Caco-2 (cell line): ENCODE measurements around the gene COMMD10. TPM values are rescaled to one million over a fixed set of nuclear protein-coding genes. Genes with fewer than 3 reads are reported as not detected.

Experiments used
- BruUV-seq: library from RNA; stranded (reverse); fragments of 400-500 nt; replicated peaks from 2 replicates; lab custom pipeline; 2021; lab: Mats Ljungman, UMichigan
- CTCF ChIA-PET: fragments of 300-600 bp; sonication (Branson Sonifier 250); formaldehyde crosslinking; loops from one replicate; lab custom pipeline; 2022; ENCODE audit warnings: antibody characterized with exemption; lab: Charles Lee
- POLR2A ChIA-PET: fragments of 300-600 bp; sonication (Branson Sonifier 250); formaldehyde crosslinking; loops from one replicate; lab custom pipeline; 2022; ENCODE audit warnings: antibody characterized with exemption; lab: Charles Lee
- DNase-seq, 2 experiments: peaks; one replicate each; pipeline versions ENCODE4 v3.0.0 to v3.0.0-alpha.2; 2020 to 2022
- H3K27me3 ChIP-seq: replicated peaks from 2 replicates; pipeline ENCODE4 v1.6.0; 2011; ENCODE audit warnings: low read length; ENCODE audit not compliant: control insufficient read depth, insufficient read depth
- H3K36me3 ChIP-seq: 2 replicates; pipeline ENCODE4 v1.5.1; 2011; ENCODE audit warnings: low read length; ENCODE audit not compliant: control insufficient read depth, insufficient read depth
- H3K4me1 ChIP-seq: fragments of 250-450 bp; sonication (Bioruptor Pico); 2 replicates; pipeline ENCODE4 v1.5.1; 2020; ENCODE audit warnings: mild to moderate bottlenecking
- H3K4me3 ChIP-seq: 2 replicates; pipeline ENCODE4 v1.5.1; 2011; ENCODE audit warnings: low read depth, mild to moderate bottlenecking, control low read depth, low read length
- H3K9me3 ChIP-seq: fragments of 250-450 bp; sonication (Bioruptor Pico); 2 replicates; pipeline ENCODE4 v1.5.1; 2020; ENCODE audit warnings: mild to moderate bottlenecking, moderate library complexity
- H3K27ac Mint-ChIP-seq: one replicate; pipeline ENCODE4 v1.8.0; 2022; ENCODE audit warnings: mixed read lengths; ENCODE audit not compliant: unreplicated experiment
- H3K27me3 Mint-ChIP-seq: one replicate; pipeline ENCODE4 v1.8.0; 2022; ENCODE audit warnings: mixed read lengths; ENCODE audit not compliant: insufficient read depth, unreplicated experiment
- H3K36me3 Mint-ChIP-seq: one replicate; pipeline ENCODE4 v1.8.0; 2022; ENCODE audit warnings: mild to moderate bottlenecking, mixed read lengths; ENCODE audit not compliant: insufficient read depth, unreplicated experiment
- H3K4me1 Mint-ChIP-seq: one replicate; pipeline ENCODE4 v1.8.0; 2022; ENCODE audit warnings: low read depth, mixed read lengths; ENCODE audit not compliant: unreplicated experiment
- H3K4me3 Mint-ChIP-seq: one replicate; pipeline ENCODE4 v1.8.0; 2022; ENCODE audit warnings: mild to moderate bottlenecking, moderate library complexity, mixed read lengths; ENCODE audit not compliant: unreplicated experiment
- H3K9me3 Mint-ChIP-seq: one replicate; pipeline ENCODE4 v1.8.0; 2022; ENCODE audit warnings: mixed read lengths; ENCODE audit not compliant: unreplicated experiment
- intact Hi-C: fragments of 100-400 bp; cut with micrococcal nuclease; formaldehyde crosslinking; loops from one replicate; pipeline ENCODE4 v1.10.0; 2022; ENCODE audit not compliant: unreplicated experiment
- total RNA-seq: library from RNA; stranded (reverse); gene quantifications from 2 replicates; pipeline ENCODE4 v1.2.3, GENCODE V29; 2022
- TF ChIP-seq, protein P1 (sequence below), 2 experiments: fragments of 200-600 bp in 1 of 2; IDR thresholded peaks; 1 replicate in 1 of 2; 2 replicates in 1 of 2; pipeline versions ENCODE4 v1.5.1 to v1.8.0; 2011 to 2022; ENCODE audit warnings: antibody characterized with exemption in 1 of 2, control low read depth in 1 of 2, inconsistent platforms in 1 of 2, low read depth in 1 of 2, low read length in 1 of 2, mild to moderate bottlenecking in 1 of 2, moderate library complexity in 1 of 2; ENCODE audit not compliant: insufficient read depth in 1 of 2, severe bottlenecking in 1 of 2, unreplicated experiment in 1 of 2

COMMD10 gene
- total RNA-seq, 1 experiment from 2014 or later, result 26.4 TPM

DNA sequence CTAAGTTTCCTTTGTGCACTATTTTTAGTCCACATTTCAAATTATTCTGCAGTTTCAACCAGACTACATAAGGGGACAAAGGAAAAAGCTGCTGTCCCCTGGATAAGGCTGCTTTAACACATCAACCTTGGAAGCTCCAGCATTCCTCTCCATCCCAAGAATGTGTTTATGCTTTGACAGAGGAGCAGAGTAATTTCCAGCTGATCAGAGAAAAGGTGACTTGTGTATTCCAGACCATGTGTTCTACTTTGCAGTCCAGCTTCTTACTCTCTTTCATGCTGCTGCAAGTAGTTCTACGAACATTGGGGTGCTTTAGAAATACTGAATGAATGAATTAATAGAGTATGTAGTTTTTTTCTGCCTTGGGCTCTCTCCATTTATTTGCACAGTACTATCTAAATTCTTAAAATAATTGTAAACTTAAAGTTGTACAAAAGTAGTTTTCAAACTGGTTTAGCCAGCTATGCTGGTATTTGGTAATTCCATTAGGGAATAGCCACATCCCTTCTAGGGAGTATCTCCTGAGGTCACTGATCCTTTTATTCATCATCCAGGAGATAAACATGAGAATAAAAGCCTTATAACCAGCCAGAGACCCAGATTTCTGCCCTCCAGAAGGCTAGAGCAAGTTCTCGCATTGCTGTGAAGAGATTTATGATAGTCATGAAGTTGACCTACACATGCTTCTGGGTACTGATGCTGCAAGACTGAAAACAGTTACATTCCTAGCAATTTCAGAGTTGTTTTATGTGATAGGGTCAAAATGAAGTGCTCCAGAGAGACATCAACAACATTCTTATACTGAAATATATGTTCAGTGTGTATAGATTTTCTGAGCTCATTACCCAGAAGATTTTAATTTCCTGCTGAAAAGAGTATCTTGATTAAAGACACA is 215.2 kb downstream of the COMMD10 start:
- Histone ChIP-seq H3K36me3 (no peaks in the 10 kb centered on the region), H3K4me1 (peaks cover 10% of the 10 kb centered on the region), H3K27me3 (no peaks in the 10 kb centered on the region), H3K4me3 (no peak overlapping the region), H3K9me3 (no peaks in the 10 kb centered on the region)
- Mint-ChIP-seq H3K27ac (no peak overlapping the region), H3K27me3 (no peaks in the 10 kb centered on the region), H3K9me3 (no peaks in the 10 kb centered on the region), H3K4me3 (no peak overlapping the region), H3K36me3 (peaks cover 6% of the 10 kb centered on the region), H3K4me1 (peaks cover 6% of the 10 kb centered on the region)
- CTCF ChIA-PET, result no interaction called here
- intact Hi-C loops, result loop anchor here (5.0 kb wide), 1 partner anchor 163 kb away; no protein-coding TSS in a partner anchor
- POLR2A ChIA-PET, result no interaction called here
- no TSS peak for BruUV-seq
- DNase-seq, result no peak
- TF ChIP-seq, protein P1, sequence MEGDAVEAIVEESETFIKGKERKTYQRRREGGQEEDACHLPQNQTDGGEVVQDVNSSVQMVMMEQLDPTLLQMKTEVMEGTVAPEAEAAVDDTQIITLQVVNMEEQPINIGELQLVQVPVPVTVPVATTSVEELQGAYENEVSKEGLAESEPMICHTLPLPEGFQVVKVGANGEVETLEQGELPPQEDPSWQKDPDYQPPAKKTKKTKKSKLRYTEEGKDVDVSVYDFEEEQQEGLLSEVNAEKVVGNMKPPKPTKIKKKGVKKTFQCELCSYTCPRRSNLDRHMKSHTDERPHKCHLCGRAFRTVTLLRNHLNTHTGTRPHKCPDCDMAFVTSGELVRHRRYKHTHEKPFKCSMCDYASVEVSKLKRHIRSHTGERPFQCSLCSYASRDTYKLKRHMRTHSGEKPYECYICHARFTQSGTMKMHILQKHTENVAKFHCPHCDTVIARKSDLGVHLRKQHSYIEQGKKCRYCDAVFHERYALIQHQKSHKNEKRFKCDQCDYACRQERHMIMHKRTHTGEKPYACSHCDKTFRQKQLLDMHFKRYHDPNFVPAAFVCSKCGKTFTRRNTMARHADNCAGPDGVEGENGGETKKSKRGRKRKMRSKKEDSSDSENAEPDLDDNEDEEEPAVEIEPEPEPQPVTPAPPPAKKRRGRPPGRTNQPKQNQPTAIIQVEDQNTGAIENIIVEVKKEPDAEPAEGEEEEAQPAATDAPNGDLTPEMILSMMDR (IDR thresholded peaks at IDR 0.05; ENCODE audit: insufficient read depth in 1 of 2, low read depth in 1 of 2, low read length in 1 of 2, severe bottlenecking in 1 of 2, unreplicated experiment in 1 of 2), result no peak

DNA sequence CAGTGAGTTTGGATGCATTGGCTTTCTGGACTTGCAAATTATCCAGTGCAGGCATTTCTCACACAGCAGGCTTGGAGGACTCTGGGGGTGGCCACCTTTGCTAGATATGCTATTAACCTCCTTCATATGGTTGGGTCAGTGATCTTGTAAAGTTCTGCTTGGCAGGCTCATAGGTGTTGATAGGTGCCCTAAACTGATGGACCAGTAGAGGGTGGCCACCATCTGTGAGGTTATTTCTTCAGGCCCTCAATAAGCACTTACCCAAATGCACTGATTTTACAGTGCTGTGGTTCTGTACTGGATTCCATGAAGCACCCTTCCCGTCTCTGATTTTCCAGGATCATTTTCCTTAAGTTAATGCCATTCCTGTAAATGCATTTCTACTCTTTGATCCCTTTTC is 216.3 kb downstream of the COMMD10 start:
- no peaks in the 10 kb centered on the region for H3K27me3 ChIP-seq
- ChIA-PET POLR2A (no interaction called here), CTCF (no interaction called here)
- H3K9me3 Mint-ChIP-seq, result no peaks in the 10 kb centered on the region
- no peak overlapping the region for H3K4me3 Mint-ChIP-seq
- H3K27me3 Mint-ChIP-seq, result no peaks in the 10 kb centered on the region
- peaks cover 6% of the 10 kb centered on the region for H3K36me3 Mint-ChIP-seq
- no peaks in the 10 kb centered on the region for H3K36me3 ChIP-seq
- H3K4me3 ChIP-seq, result no peak overlapping the region
- TF ChIP-seq, protein P1 (IDR thresholded peaks at IDR 0.05; ENCODE audit: insufficient read depth in 1 of 2, low read depth in 1 of 2, low read length in 1 of 2, severe bottlenecking in 1 of 2, unreplicated experiment in 1 of 2), result no peak
- H3K4me1 ChIP-seq, result peaks cover 10% of the 10 kb centered on the region
- H3K27ac Mint-ChIP-seq, result no peak overlapping the region
- DNase-seq, result no peak
- H3K9me3 ChIP-seq, result no peaks in the 10 kb centered on the region
- intact Hi-C loops, result no loop called here
- H3K4me1 Mint-ChIP-seq, result peaks cover 6% of the 10 kb centered on the region
- BruUV-seq, result no TSS peak

- Mint-ChIP-seq H3K27me3 (no peaks in the 10 kb centered on the region), H3K9me3 (peaks cover 2% of the 10 kb centered on the region), H3K4me1 (no peaks in the 10 kb centered on the region), H3K36me3 (peaks cover 6% of the 10 kb centered on the region), H3K4me3 (no peak overlapping the region), H3K27ac (no peak overlapping the region)
- DNase-seq, result no peak
- TF ChIP-seq, protein P1 (IDR thresholded peaks at IDR 0.05; ENCODE audit: insufficient read depth in 1 of 2, low read depth in 1 of 2, low read length in 1 of 2, severe bottlenecking in 1 of 2, unreplicated experiment in 1 of 2), result no peak
- Histone ChIP-seq H3K36me3 (no peaks in the 10 kb centered on the region), H3K4me1 (peaks cover 10% of the 10 kb centered on the region), H3K4me3 (no peak overlapping the region), H3K27me3 (no peaks in the 10 kb centered on the region), H3K9me3 (0 out of 2 replicates have a peak, but pooled peaks cover 3% of the 10 kb centered on the region)
- ChIA-PET CTCF (no interaction called here), POLR2A (no interaction called here)
- BruUV-seq, result no TSS peak
- intact Hi-C loops, result no loop called here
These were observed 218.5 kb downstream of the COMMD10 start for GRCh38 chr5:116303340-116303739.
